ENCODE measurements around the gene FLNC. TPM values are rescaled to one million over a fixed set of nuclear protein-coding genes. Genes with fewer than 3 reads are reported as not detected.

FLNC gene
- total and polyA plus RNA-seq, 9 of the 15 experiments (the other 6 are each of a cell fraction or from before 2014, with no cell fraction given): 0.90 to 155 (median 28.8) TPM

DNA sequence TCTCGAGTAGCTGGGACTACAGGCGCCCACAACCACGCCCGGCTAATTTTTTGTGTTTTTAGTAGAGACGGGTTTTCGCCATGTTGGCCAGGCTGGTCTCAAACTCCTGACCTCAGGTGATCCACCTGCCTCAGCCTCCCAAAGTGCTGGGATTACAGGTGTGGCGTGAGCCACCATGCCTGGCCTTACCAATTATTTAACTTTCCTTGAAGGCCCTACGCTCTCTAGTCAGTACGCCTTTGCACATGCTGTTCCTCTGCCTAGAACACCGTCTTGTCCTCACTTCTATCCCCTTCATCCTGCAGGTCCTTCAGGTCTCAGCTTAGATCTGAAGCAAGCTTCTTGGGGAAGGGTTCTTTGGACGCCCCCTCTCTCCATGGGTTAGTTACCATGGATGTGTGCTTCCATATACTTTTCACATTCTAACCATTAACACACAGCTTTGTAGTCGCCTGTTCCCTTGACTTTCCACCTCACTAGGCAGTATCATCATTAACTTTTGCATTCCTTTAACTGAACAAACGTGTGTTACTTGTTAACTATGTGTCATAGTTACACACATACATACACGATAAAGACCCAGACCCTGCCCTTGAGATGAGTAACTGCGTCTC is 31.9 kb downstream of the FLNC start (continued):
- TF ChIP-seq, protein P1, sequence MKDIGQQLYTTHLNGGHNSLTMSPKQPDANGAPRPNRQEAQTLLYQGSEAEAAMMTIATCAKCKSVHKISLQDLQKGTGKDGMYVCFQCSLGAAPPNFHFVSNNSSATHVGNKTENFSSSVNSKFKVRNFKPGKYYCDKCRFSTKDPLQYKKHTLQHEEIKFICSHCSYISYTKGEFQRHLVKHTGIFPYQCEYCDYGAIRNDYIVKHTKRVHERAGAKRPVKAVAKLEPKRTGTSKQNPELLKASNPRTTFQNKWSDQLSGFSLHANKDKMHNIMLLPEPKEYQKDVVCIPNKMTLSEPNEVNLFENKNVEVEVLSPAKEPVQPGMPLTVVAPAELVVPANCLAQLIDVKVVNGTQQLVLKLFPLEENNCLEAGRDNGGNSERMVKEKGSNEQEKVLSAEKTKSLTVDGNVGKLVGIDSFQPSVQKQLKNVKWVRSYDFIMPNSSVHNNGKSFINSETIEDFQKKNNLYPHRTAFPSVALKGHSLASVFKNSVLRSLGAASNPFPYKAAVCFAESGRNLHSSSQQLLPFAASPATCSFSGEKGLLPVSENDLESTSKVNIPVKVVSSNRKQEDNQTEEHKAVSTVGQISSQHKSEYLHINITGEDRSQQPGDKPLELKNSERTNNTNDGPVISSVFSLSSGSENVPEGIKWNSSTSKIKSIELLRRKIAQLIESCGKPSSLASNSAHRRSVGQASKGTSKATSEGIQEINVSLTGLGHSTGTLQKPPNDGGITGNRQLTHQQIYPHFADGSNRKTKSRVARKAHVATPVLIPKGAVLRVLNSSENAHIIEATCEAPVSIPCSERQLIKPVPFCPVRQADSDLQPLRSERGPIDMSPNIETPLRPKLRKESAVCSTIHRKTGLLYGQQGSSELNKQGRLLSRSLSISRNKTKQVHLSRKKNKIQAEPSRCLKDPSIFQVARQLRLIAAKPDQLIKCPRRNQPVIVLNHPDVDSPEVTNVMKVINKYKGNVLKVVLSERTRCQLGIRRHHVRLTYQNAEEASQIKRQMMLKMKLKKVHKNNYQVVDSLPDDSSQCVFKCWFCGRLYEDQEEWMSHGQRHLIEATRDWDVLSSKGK (CRISPR knock-in tag; IDR thresholded peaks at IDR 0.05): no peak
- TF ChIP-seq MLLT1 (IDR thresholded peaks at IDR 0.05): 0 out of 4 replicates have a peak, but pooled peaks of 1 of the 2 experiments have one; percentile 41
- TF ChIP-seq BMI1 (IDR thresholded peaks at IDR 0.05; ENCODE audit: low read length): no peak
- TF ChIP-seq NCOA1 (IDR thresholded peaks at IDR 0.05; ENCODE audit: low read depth): no peak
- TF ChIP-seq ZNF274 (IDR thresholded peaks at IDR 0.05; ENCODE audit: borderline replicate concordance, low read depth, low read length): no peak
- TF ChIP-seq, protein P2, sequence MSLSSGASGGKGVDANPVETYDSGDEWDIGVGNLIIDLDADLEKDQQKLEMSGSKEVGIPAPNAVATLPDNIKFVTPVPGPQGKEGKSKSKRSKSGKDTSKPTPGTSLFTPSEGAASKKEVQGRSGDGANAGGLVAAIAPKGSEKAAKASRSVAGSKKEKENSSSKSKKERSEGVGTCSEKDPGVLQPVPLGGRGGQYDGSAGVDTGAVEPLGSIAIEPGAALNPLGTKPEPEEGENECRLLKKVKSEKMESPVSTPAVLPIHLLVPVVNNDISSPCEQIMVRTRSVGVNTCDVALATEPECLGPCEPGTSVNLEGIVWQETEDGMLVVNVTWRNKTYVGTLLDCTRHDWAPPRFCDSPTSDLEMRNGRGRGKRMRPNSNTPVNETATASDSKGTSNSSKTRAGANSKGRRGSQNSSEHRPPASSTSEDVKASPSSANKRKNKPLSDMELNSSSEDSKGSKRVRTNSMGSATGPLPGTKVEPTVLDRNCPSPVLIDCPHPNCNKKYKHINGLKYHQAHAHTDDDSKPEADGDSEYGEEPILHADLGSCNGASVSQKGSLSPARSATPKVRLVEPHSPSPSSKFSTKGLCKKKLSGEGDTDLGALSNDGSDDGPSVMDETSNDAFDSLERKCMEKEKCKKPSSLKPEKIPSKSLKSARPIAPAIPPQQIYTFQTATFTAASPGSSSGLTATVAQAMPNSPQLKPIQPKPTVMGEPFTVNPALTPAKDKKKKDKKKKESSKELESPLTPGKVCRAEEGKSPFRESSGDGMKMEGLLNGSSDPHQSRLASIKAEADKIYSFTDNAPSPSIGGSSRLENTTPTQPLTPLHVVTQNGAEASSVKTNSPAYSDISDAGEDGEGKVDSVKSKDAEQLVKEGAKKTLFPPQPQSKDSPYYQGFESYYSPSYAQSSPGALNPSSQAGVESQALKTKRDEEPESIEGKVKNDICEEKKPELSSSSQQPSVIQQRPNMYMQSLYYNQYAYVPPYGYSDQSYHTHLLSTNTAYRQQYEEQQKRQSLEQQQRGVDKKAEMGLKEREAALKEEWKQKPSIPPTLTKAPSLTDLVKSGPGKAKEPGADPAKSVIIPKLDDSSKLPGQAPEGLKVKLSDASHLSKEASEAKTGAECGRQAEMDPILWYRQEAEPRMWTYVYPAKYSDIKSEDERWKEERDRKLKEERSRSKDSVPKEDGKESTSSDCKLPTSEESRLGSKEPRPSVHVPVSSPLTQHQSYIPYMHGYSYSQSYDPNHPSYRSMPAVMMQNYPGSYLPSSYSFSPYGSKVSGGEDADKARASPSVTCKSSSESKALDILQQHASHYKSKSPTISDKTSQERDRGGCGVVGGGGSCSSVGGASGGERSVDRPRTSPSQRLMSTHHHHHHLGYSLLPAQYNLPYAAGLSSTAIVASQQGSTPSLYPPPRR (CRISPR knock-in tag; IDR thresholded peaks at IDR 0.05; ENCODE audit: borderline replicate concordance): no peak
- TF ChIP-seq TSC22D4 (tag; IDR thresholded peaks at IDR 0.05): 0 out of 2 replicates have a peak, but pooled peaks have one; percentile 80
- TF ChIP-seq ZNF561 (CRISPR knock-in tag; conservative IDR thresholded peaks at IDR 0.05): no peak
- no peak for TF ChIP-seq TBP (optimal IDR thresholded peaks at IDR 0.05; ENCODE audit: low read depth, low read length)
- TF ChIP-seq KLF16 (IDR thresholded peaks at IDR 0.05): no peak
- TF ChIP-seq, protein P3, sequence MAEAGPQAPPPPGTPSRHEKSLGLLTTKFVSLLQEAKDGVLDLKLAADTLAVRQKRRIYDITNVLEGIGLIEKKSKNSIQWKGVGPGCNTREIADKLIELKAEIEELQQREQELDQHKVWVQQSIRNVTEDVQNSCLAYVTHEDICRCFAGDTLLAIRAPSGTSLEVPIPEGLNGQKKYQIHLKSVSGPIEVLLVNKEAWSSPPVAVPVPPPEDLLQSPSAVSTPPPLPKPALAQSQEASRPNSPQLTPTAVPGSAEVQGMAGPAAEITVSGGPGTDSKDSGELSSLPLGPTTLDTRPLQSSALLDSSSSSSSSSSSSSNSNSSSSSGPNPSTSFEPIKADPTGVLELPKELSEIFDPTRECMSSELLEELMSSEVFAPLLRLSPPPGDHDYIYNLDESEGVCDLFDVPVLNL (CRISPR knock-in tag; IDR thresholded peaks at IDR 0.05; ENCODE audit: low read depth): peak; percentile 60; the same call in 1 of the 2 replicates
- TF ChIP-seq RFX5 (IDR thresholded peaks at IDR 0.05; ENCODE audit: low read depth, low read length): no peak
- no peak for TF ChIP-seq ZNF586 (CRISPR knock-in tag; conservative IDR thresholded peaks at IDR 0.05)
- no peak for TF ChIP-seq TGIF2 (CRISPR knock-in tag; IDR thresholded peaks at IDR 0.05)
- TF ChIP-seq DDX20 (tag; IDR thresholded peaks at IDR 0.05; ENCODE audit: low read depth): no peak
- TF ChIP-seq TEAD1 (CRISPR knock-in tag; IDR thresholded peaks at IDR 0.05): no peak
